Glomerular visceral epithelial cell (primary cell): ENCODE measurements around the gene CYP4Z1.
A peak's percentile ranks its signal among the peaks of the same experiment; 100 is the strongest.
"Not testable (repeated sequence)": the region's sequence is repeated elsewhere in the genome, so short reads cannot be mapped to it uniquely, and the experiment has no call there.

ENCODE experiments used
- DNase-seq: peaks from one replicate; pipeline ENCODE4 v3.0.0-alpha.2; 2016; ENCODE audit errors: extremely low spot score

The CYP4Z1 gene, protein sequence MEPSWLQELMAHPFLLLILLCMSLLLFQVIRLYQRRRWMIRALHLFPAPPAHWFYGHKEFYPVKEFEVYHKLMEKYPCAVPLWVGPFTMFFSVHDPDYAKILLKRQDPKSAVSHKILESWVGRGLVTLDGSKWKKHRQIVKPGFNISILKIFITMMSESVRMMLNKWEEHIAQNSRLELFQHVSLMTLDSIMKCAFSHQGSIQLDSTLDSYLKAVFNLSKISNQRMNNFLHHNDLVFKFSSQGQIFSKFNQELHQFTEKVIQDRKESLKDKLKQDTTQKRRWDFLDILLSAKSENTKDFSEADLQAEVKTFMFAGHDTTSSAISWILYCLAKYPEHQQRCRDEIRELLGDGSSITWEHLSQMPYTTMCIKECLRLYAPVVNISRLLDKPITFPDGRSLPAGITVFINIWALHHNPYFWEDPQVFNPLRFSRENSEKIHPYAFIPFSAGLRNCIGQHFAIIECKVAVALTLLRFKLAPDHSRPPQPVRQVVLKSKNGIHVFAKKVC

DNA sequence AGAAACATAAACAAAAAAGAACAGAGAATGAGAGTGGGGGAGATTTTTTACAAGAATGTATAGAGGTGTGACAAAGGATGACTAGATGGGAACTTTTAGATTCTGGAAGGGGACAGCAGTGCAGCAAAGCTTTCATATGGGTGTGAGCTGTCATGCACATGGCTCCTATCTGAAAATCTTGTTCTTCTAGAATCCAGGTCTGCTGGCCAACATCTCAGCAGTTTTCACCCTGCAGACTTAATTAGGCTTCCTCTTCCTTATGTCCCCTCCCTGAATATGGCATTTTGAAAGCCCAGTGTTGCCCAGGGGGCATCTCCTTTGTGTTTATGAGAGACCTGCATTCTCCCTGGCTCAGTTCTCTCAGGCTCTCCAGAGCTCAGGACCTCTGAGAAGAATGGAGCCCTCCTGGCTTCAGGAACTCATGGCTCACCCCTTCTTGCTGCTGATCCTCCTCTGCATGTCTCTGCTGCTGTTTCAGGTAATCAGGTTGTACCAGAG, at the start of gene CYP4Z1:
Gene CYP4Z1 (plus strand): TSS at position 135 of the 498 bp plus-strand sequence. CDS start 260 bp downstream, at position 395.
- DNase-seq = no peak

DNA sequence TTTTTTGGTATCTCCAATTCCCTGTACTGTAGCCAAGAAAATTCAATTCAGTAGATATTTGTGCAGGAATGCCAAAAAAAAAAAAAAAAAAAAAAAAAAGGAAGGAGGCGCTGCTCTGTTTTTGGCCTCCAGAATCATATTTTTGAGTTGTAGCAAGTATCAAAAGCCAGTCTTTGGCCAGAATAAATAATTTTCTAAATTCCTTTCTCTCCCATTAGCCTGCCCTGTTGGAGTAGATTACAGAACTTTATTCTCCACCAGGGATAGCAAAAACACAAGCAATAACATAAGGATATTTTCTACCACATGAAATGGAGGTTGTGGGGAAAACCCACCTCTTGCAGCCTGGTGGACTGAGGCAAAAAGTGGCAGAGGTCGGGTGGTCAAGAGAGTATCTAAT, 46.0 kb upstream of the CYP4Z1 start:
- no peak for DNase-seq

DNA sequence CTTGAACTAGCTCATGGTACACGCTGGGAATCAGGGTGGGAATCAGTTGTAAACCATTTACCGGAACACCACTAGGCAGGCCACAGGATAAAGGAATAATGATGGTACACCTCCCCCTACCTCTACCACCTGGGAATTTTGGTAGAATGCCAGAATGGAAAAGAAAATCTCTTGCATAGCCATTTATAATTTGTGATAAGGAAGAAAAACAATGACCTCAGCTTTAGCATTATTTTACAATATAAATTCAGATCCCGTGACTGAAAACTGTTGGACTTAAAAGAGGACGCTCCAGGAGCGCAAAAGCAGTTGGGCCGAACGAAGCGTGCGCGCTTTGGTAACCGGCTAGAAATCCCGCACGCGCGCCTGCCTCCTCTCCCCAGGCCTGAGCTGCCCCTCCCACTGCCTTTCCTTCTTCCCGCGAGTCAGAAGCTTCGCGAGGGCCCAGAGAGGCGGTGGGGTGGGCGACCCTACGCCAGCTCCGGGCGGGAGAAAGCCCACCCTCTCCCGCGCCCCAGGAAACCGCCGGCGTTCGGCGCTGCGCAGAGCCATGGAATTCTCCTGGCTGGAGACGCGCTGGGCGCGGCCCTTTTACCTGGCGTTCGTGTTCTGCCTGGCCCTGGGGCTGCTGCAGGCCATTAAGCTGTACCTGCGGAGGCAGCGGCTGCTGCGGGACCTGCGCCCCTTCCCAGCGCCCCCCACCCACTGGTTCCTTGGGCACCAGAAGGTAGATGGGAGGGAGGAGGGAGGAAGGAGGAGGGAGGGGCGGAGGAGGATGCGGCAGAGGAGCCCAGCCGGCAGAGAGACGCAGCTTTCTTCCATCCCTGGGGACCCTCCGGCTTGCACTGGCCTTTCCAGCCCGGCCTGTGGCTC, 43.5 kb upstream of the CYP4Z1 start, which contains the start of gene CYP4X1:
Gene CYP4X1 (plus strand): TSS at position 402 of the 873 bp plus-strand sequence. CDS start 149 bp downstream, at position 551.
- no peak for DNase-seq

DNA sequence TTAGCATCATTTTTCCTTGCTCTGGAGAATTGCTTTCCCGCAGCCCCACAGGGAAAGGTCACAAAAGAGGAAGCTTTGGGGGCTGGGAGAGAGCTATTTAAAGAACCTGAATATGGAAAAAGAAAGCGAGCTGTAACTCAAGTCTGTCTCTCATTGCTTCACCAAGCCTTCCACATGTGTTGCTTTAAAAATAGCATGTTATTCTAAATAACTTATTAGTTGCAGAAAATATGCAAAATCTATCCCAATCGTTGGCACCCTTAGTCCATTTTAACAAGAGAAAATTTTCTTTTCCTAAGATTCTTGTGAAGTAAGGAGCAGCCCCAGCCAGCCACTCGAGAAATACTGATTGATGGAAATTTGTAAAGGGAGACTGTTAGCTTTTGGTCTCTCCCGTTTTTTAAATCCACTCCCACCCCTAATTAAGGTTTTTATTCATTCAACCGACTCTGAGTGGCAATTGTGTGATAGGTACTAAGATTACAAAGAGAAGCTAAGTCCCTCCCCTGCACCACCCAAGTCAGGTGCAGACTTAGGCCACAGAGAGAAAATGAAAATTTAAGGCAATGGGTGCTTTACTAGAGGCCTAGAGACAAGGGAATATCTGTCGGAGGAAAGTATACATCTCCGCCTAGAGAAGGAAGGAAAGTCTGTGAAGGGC, 42.8 kb upstream of the CYP4Z1 start:
- DNase-seq = no peak

DNA sequence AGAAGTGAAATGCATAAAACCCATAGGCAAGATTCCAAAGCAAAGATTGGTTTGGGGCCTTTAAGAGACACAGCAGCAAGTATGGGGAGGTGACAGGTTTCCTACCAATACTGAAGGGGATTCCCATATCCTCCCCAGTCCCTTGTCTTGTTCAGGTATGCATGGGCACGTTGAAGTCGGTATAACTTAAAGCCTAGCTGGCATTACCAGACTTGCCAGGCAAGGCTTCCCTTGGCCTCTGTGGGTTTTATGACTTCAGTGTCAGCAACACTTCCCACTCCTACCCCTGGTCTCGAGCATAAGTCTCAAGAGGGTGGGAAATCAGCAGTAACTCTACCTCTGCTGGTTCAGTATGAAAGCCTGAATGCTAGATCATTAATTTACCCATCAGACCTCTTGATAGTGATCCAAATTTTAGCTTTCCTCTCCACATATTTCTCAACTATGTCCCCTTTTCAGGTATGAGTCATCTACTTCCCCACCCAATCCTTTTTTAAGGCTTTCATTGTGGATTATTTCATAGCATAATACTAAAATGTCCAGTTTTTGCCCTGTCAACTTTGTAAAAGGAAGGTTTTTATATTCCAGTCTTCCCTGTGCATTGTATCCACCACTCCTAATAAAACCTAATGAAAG, 36.7 kb upstream of the CYP4Z1 start:
- no peak for DNase-seq

DNA sequence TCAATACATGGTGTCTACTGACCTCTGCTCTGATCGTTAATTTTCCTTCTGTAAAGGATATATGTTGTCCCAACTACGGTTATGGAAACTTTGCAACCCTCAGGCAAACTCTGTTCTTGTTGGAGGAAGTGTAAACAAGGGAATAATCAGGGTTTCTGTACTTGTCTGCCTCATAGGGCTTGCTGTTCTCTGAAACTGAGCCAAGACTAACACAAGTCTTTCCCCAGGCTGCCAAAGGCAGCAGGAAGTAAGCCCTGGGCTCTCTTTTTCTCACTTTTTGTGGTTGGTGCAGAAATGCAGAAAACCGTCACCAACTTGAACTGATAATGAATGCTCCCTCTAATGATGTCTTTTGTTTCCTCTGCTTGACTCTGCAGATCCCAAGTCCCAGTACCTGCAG, 36.0 kb upstream of the CYP4Z1 start:
- DNase-seq = no peak

DNA sequence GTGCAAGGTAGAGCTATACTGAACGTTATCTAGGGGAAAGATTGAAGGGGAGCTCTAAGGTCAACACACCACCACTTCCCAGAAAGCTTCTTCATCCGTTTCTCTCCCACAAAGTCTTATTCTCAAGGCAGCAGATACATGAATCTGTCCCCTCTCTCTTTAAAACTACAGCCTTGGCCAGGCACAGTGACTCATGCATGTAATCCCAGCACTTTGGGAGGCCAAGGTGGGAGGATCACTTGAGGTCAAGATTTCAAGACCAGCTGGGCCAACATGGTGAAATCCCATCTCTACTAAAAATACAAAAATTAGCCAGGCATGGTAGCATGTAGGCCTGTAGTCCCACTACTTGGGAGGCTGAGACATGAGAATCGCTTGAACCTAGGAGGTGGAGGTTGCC, 35.4 kb upstream of the CYP4Z1 start:
- no peak for DNase-seq

DNA sequence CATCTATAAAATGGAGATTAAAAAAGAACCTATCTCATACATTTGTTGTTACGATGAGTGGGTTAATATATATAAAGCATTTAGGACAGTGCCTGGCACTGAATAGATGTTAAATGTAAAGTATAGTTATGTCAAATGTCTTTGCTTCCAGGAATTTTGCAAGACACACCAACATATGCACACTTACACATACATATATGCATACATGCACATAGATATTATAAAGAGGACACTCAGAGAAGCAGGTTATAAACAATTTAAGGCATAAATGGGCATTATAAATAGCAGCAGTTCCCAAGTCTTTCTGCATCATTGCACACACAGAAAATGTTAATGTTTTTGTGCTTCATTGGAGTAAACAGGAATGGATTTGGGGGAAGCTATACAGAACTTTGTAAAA, 30.3 kb upstream of the CYP4Z1 start:
- DNase-seq = no peak

DNA sequence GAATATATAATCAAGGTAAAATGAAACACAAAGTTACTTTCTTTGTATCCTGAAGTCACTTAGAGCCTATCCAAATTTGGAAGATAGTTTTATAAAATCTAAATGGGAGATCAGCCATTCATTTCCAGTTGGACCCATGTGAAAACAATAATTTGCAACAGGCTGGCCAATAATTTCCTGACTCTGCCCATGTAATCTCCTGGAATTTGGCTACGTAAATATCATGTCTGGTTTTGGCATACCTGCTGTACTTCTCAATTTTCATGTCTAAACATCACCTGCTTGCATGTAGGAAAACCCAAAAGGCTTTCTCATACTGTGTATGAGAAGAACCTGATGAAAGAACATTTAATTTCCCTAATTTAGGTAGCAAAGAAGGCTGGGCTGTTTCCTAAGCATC, 7.7 kb upstream of the CYP4Z1 start:
- no peak for DNase-seq

DNA sequence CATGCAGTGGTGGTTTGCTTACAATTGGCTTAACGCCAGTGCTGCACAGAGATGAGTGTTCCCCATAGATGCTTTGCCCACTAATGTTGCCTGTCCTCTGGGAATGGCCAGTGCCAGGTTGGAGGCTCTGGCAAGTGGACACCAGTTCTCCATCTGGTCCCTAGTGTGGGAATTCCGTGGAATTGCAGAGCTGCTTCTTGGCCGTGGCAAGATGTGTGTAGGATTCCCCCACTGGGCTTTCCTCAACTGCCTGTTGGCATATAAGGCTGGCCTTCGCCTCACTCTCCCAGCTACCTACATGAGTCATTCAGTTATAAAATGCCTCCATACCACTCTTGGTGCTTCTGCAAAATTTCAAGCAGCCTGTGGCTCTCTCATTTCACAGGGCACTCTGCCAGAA, 2.0 kb downstream of the CYP4Z1 start:
- DNase-seq = not testable (repeated sequence)

DNA sequence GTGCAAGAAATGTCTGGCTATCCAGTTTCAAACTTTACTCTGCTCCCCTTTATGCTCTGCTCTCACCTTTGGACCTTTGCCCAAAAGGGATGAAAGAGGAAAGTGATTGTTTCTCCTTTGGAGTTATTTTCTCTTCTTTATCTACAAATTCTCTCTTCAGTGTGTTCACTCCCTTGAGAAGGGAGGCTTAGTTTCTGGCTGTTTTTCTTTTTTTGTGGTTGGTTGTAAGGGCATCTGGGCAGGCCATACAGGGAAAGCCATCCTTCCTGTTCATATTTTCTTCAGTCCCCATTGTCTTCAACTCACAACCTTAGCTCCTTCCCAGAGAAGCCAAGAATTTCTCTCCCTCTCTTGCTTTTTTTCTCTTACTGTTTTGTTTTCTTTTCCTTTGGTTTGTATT, 2.5 kb downstream of the CYP4Z1 start:
- DNase-seq = not testable (repeated sequence)

DNA sequence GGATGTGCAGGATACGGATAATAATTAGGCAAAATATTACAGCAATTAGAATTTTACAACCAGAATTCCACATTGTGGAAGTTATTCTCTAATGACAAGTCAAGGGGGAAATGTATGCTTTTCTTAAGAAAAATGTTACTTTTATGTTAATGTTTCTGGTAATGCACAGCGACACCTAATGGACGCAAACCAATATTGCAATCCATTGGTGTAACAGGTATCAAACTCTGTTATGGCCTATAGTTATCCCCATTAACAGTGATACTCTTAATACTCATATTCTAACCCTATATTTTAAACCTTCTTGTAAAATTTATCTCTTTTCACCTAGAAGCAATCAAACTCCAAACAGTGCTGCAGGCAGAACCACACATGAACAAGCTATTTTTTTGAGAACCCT, 22.3 kb downstream of the CYP4Z1 start:
- peak; percentile 28 for DNase-seq

DNA sequence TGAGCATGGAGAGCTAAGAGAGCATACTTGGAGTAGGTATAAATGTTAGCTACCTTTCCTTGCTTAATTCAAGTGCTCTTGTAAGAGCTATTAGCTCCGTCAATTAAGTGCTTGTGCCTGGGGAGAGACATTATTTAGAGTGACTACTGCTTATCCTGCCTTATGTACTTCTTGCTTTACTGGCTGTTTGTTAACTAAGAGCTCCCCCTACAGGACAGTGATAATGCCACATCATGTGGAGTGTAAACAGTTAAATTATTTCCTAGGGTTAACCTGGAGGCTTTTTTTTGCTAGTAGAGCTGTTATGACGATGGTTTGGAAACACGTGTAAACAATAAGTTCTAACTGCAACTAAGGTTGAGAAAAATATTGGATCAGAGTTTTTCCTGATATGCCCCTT, 24.4 kb downstream of the CYP4Z1 start:
- not testable (repeated sequence) for DNase-seq

DNA sequence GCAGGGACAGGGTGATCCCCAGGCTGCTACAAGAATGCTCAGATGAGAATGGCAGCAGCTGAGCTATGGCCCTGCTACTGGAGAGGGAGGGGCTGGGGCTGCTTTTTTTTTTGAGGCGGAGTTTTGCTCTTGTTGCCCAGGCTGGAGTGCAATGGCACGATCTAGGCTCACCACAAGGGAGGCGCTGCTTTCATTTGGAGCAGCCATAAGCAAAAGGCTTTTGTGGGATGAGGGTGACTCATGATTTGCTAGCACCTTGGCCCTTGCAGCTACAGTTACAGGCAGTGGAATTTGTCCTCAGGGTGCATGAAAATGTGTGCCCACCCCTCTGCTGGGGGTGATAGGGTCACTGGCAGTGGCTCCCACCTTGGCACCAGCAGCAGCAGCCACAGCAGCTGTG, 37.8 kb downstream of the CYP4Z1 start:
- no peak for DNase-seq

DNA sequence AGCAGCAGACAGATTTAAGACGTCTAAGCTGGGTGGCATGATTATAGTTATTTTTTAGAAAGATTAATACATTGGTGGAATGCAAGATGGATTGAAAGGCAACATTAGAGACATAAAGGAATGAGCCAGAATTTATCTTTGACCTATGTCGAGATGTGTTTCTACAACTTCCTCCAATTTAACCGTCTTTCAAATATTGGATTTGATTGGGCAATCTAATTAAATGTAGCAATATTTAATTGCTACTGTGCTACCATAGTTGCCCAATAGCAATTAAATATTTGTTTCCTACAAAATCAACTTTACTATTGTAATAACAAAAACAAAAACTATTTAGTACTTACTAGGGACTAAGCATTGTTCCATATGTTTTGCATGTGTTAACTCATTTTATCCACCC, 39.8 kb downstream of the CYP4Z1 start:
- no peak for DNase-seq

DNA sequence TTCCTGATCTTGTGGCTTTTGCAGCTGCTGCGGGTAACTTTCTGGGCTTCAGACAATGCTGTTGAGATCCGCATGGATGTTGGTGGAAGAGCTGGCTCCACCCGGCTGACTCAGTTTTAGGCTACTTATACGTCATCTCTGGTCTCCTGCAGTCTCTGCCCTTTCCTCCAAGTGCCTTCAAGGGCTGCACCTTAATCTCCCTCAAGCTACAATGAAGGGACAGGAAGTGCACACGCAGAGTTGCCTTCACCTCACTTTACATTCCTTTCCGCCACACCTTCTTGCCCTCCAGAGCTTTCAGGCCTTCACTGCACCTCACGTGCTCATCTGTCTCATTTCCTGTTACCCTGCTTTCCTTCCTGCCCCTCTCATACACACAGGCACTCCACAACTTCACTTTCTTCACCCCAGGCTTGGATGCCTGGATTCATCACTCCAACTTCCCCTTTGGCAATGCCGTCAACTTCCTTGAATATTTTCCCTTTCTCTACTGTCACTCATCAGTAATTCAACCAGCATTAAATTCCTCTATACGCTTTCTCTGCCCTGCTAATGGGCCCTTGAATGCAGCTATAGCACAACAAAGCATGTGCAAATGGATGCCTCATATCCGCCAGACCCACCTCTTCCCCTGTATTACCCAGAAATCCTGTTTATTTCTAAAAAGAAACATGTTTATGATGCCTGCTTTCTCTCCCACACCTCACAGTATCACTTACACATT, 41.0 kb downstream of the CYP4Z1 start:
- peak; percentile 79 for DNase-seq

DNA sequence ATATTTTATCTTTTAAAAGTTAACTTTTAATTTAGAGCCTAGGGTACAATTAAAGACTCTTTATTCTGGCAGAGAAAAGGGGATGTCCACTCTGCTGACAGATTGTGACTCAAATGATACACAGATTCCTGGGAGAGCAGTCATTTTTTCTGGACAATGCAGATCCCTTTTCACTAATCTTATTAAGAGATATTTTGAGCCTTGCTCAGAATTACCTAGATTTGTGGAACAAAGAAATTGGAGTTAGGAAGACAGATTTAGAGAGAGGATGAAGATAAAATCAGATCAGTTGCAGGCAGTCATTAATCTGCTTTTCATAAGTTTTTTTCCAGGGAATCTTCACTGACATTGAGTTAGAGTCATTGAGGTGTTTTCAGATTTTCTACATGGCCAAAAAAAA, 42.5 kb downstream of the CYP4Z1 start:
- not testable (repeated sequence) for DNase-seq

DNA sequence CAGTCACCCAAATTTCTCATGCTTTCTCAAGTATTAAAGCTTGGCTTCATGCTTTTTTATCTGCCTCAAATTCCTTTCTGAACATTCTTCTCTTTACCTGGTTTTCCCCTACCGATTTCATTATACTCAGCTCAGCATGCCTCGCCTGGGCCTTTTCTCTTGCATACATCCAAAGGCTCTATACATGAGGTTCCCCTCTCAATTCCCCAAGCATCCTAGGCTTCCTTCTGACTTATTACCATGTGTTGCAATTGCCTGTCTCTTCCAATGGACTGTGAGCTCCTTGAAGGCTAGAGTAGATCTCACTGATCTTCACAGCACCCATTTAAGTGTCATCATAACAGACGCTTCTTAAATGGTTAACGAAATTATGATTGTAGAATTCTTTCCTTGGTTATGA, 46.1 kb downstream of the CYP4Z1 start:
- no peak for DNase-seq

DNA sequence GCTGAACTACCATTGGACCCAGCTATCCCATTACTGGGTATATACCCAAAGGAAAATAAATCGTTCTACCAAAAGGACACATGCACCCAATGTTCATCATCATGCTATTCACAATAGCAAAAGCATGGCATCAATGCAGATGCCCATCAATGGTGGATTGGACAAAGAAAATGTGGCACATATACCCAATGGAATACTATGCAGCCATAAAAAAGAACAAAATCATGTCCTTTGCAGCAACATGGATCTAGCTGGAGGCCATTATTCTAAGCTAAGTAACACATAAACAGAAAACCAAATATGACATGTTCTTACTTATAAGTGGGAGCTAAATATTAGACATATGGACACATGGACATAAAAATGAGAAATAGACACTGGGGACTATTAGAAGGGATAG, 54.0 kb downstream of the CYP4Z1 start:
- DNase-seq = not testable (repeated sequence)

DNA sequence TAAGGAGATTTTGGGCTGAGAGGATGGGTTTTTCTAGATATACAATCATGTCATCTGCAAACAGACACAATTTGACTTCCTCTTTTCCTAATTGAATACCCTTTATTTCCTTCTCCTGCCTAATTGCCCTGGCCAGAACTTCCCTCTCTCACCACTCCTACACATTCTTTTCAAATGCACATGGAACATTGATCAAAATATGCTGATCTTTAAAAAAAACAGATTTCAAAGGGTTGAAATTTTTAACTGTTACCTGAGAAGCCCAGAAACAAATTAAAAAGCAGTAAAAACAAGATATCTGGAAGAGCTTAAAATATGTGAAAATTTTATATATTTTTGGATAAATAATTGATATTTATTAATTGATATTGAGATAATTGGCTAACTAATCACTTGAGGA, 57.8 kb downstream of the CYP4Z1 start:
- not testable (repeated sequence) for DNase-seq

DNA sequence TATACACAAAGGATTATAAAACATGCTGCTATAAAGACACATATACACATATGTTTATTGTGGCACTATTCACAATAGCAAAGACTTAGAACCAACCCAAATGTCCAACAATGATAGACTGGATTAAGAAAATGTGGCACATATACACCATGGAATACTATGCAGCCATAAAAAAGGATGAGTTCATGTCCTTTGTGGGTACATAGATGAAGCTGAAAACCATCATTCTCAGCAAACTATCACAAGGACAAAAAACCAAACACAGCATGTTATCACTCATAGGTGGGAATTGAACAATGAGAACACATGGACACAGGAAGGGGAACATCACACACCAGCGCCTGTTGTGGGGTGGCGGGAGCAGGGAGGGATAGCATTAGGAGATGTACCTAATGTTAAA, 60.0 kb downstream of the CYP4Z1 start:
- not testable (repeated sequence) for DNase-seq
